Muscle of leg (tissue), 11 donors: ENCODE results near the gene CFAP20. TPM values are rescaled to one million over a fixed set of nuclear protein-coding genes. Genes with fewer than 3 reads are reported as not detected.

Source experiments
- DNase-seq: peaks from one replicate; pipeline ENCODE4 v3.0.0; 2013
- H3K27ac ChIP-seq: one replicate; pipeline ENCODE4 v1.5.1; 2013; ENCODE audit warnings: mild to moderate bottlenecking, low read length, control low read depth
- H3K27me3 ChIP-seq: one replicate; pipeline ENCODE4 v1.6.1; 2013; ENCODE audit warnings: low read length; ENCODE audit not compliant: control insufficient read depth, insufficient read depth
- H3K36me3 ChIP-seq: one replicate; pipeline ENCODE4 v1.6.1; 2013; ENCODE audit warnings: low read length; ENCODE audit not compliant: control insufficient read depth, insufficient read depth
- H3K4me1 ChIP-seq: one replicate; pipeline ENCODE4 v1.6.1; 2013; ENCODE audit warnings: low read length; ENCODE audit not compliant: control insufficient read depth, insufficient read depth
- H3K4me3 ChIP-seq: one replicate; pipeline ENCODE4 v1.5.1; 2013; ENCODE audit warnings: low read length, control low read depth
- H3K9me3 ChIP-seq: replicated peaks from 2 replicates; pipeline ENCODE4 v1.6.1; 2013; ENCODE audit warnings: low read depth, low read length; ENCODE audit not compliant: control insufficient read depth
- WGBS: methylation state at CpG from one replicate; pipeline ENCODE4 v1.1.5; 2013; ENCODE audit warnings: missing lambda C conversion rate; ENCODE audit not compliant: insufficient coverage; 5-methylcytosine and 5-hydroxymethylcytosine counted together
- polyA plus RNA-seq, 8 donors: library from polyadenylated mRNA; unstranded; fragments of 120-200 nt; gene quantifications; one replicate each; pipeline versions ENCODE4 v1.2.1 to v1.2.3, GENCODE V29; 2013; ENCODE audit warnings: inconsistent platforms in 1 of 8, low replicate concordance in 1 of 8; ENCODE audit not compliant: insufficient read length in 8 of 8, insufficient read depth in 1 of 8
- total RNA-seq: library from RNA; stranded (reverse); fragments of 120-200 nt; gene quantifications from one replicate; pipeline ENCODE4 v1.2.4, GENCODE V29; 2013

CFAP20 gene
- total and polyA plus RNA-seq, 9 donors, result 47.1 to 58.8 (median 55.0) TPM

DNA sequence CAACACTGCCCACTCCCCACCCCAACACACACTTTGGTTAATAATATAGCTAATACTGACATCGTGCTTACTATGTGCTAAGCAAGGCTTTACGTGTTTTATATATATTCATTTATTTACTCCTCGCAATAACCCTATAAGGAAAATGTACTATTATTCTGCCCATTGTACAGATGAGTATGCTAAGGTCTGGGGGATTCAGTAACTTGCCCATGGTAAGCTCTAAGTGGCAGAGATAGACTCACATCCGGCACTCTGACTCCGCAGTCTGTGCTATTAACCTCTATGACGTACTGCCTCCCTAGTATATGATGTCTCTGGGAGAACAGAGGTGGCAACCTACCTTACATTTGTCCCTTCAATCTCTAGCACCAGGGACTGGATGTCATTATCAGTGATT lies 12.7 kb downstream of the CFAP20 start:
- no CpG with 5 or more reads among the region's 6 CpGs for WGBS
- Histone ChIP-seq H3K27ac (peak overlapping the region; percentile 81), H3K4me1 (peaks cover 41% of the 10 kb centered on the region), H3K4me3 (no peak overlapping the region), H3K27me3 (no peaks in the 10 kb centered on the region), H3K9me3 (no peaks in the 10 kb centered on the region), H3K36me3 (peaks cover 41% of the 10 kb centered on the region)
- DNase-seq, result no peak

DNA sequence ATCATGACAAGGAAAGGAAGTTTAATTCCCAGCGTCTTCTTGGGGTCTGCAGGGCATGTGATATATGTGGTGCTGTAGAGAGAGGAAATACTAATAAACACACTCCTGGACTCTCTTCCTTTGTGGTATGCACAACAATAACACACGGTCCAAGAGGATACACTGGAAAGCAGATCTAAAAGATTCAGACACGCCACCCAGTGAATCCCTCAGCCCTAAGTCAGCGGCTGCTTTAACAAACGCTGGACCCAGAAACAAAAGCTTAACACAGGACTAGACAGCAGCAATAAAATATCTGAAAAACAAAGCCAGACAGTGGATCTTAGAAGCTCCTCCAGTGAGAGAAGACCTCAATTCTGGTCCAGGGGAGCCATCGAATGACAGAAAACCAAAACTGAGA lies 13.1 kb downstream of the CFAP20 start:
- Histone ChIP-seq H3K27me3 (no peaks in the 10 kb centered on the region), H3K4me3 (no peak overlapping the region), H3K36me3 (peaks cover 41% of the 10 kb centered on the region), H3K9me3 (no peaks in the 10 kb centered on the region), H3K27ac (peak overlapping the region; percentile 81), H3K4me1 (peaks cover 37% of the 10 kb centered on the region)
- no peak for DNase-seq
- 50% methylated on average over 2 of the region's 6 CpGs for WGBS

GRCh38 chr16:58114827-58115825 lies 14.1 kb downstream of the CFAP20 start:
- peaks cover 34% of the 10 kb centered on the region for H3K4me1 ChIP-seq
- WGBS, result 90% methylated on average over 10 of the region's 23 CpGs

GRCh38 chr16:58111302-58111627 lies 17.9 kb downstream of the CFAP20 start:
- no peak overlapping the region for H3K4me3 ChIP-seq
- peaks cover 33% of the 10 kb centered on the region for H3K36me3 ChIP-seq
- no peaks in the 10 kb centered on the region for H3K27me3 ChIP-seq
- H3K27ac ChIP-seq, result no peak overlapping the region
- DNase-seq, result no peak
- 80% methylated on average over 1 of the region's 3 CpGs for WGBS
- H3K4me1 ChIP-seq, result peaks cover 21% of the 10 kb centered on the region
- H3K9me3 ChIP-seq, result no peaks in the 10 kb centered on the region

More at GRCh38 chr16:58114827-58115825, 14.1 kb downstream of the CFAP20 start:
- peak overlapping the region; percentile 81 for H3K27ac ChIP-seq
- H3K9me3 ChIP-seq, result no peaks in the 10 kb centered on the region
- no peak overlapping the region for H3K4me3 ChIP-seq
- no peaks in the 10 kb centered on the region for H3K27me3 ChIP-seq
- DNase-seq, result peak; percentile 86
- H3K36me3 ChIP-seq, result peaks cover 41% of the 10 kb centered on the region

DNA sequence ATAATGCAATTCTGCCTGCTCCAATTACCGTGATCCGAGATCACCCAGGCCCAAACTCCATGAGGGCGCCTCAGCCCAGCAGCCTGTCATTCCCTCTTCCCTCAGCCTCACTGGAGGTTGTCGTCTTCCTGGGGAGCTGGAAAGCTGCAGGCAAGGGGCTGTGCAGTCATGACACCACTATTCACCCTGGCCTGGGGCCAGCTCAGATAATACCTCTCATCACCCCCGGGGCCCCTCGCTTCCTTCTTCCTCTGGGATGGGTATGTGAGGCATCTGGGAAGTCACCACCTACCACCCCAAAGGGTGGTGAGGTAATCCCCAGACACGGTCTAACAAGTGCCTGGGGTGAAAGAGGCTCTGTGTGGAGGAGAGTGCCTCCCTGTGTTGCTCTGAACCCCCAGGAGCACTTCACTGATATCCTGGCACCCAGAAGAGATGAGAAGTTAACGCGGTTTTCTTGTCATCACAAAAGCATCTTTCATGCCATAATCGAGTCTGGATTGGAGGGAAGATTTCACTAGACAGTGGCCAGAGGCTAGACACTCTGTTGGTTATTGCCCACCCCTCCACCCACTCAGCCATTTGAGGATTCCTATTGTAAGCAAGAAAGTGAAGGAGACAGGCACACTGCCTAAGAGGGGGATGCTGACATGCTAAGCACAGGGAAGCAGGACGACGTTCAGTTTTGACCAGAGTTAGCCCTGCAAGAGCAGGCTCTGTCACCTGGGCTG lies 18.4 kb downstream of the CFAP20 start:
- peaks cover 17% of the 10 kb centered on the region for H3K4me1 ChIP-seq
- 16% methylated on average over 6 of the region's 12 CpGs for WGBS
- H3K36me3 ChIP-seq, result peaks cover 27% of the 10 kb centered on the region
- DNase-seq, result no peak
- no peak overlapping the region for H3K4me3 ChIP-seq
- H3K9me3 ChIP-seq, result no peaks in the 10 kb centered on the region
- no peaks in the 10 kb centered on the region for H3K27me3 ChIP-seq
- no peak overlapping the region for H3K27ac ChIP-seq

DNA sequence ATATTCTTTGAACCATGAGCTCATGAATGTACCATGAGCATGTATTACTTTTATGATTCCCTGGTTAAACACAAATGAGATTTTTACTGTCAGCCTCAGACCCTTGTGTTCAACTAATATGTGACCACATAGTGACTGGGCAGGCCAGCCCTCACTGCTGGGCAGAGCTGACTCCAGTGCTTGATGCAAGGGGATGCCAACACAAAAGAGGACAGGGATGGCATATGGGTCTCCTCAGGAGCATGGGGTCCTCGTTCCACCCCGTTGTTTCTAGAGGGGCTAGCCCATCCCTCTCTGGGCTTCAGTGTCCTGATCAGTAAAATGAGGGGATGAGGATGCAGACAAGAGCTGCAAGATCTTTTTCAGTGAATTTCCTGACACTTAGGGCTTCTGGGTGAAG lies 19.3 kb downstream of the CFAP20 start:
- DNase-seq, result no peak
- Histone ChIP-seq H3K27me3 (no peaks in the 10 kb centered on the region), H3K4me3 (no peak overlapping the region), H3K36me3 (peaks cover 20% of the 10 kb centered on the region), H3K4me1 (peaks cover 11% of the 10 kb centered on the region), H3K27ac (no peak overlapping the region), H3K9me3 (no peaks in the 10 kb centered on the region)
- 79% methylated on average over 2 of the region's 2 CpGs for WGBS

DNA sequence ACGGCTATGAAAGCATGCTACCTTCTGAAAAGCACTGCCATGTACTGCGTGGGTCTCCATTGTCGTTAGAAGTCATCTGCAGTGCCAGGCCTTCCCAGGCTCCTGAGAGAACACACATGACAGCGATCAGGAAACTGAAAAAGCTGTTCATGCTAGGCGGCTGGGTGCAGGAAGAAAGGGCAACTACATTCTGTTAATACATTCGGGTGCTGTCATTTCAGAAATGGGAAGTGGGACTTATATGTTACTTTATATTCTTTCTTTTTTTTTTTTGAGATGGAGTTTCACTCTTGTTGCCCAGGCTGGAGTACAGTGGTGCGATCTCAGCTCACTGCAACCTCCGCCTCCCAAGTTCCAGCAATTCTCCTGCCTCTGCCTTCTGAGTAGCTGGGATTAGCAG lies 19.9 kb downstream of the CFAP20 start:
- Histone ChIP-seq H3K36me3 (peaks cover 15% of the 10 kb centered on the region), H3K27ac (no peak overlapping the region), H3K4me1 (peaks cover 11% of the 10 kb centered on the region), H3K9me3 (no peaks in the 10 kb centered on the region), H3K27me3 (no peaks in the 10 kb centered on the region), H3K4me3 (no peak overlapping the region)
- 64% methylated on average over 4 of the region's 8 CpGs for WGBS
- DNase-seq, result no peak

GRCh38 chr16:58107709-58108108 lies 21.5 kb downstream of the CFAP20 start:
- Histone ChIP-seq H3K36me3 (peaks cover 4% of the 10 kb centered on the region), H3K4me1 (peaks cover 15% of the 10 kb centered on the region), H3K4me3 (no peak overlapping the region), H3K9me3 (no peaks in the 10 kb centered on the region), H3K27ac (no peak overlapping the region), H3K27me3 (no peaks in the 10 kb centered on the region)
- peak; percentile 61 for DNase-seq
- WGBS, result 64% methylated on average over 1 of the region's 2 CpGs

- H3K36me3 ChIP-seq, result peaks cover 2% of the 10 kb centered on the region
- no peak overlapping the region for H3K27ac ChIP-seq
- no peak for DNase-seq
- no CpG with 5 or more reads among the region's 2 CpGs for WGBS
- H3K4me1 ChIP-seq, result peaks cover 19% of the 10 kb centered on the region
- H3K27me3 ChIP-seq, result no peaks in the 10 kb centered on the region
- H3K9me3 ChIP-seq, result no peaks in the 10 kb centered on the region
- H3K4me3 ChIP-seq, result no peak overlapping the region
Observed at GRCh38 chr16:58107228-58107627, 22.0 kb downstream of the CFAP20 start.

DNA sequence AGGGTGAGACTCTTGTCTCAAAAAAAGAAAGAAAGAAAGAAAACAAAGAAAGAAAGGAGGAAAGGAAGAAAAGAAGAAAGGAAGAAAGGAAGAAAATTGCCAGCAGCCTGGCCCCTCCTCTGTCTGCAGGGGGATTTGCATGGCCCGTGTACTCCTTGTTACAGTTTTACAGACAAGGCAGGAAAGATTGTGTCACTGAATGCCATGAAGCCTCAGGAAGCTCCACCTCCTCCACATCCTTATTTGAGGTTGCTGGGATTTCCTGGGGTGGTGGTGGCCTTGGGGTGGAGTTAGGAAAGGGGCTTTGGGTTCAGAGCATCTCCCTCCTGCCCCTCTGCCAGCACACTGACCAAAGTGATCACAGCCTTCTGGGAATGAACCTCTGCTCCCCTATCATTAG lies 23.6 kb downstream of the CFAP20 start:
- DNase-seq, result no peak
- no peak overlapping the region for H3K4me3 ChIP-seq
- H3K9me3 ChIP-seq, result no peaks in the 10 kb centered on the region
- no peaks in the 10 kb centered on the region for H3K36me3 ChIP-seq
- peak overlapping the region; percentile 29 for H3K27ac ChIP-seq
- WGBS, result 0% methylated on average over 1 of the region's 1 CpG
- no peaks in the 10 kb centered on the region for H3K27me3 ChIP-seq
- H3K4me1 ChIP-seq, result peaks cover 20% of the 10 kb centered on the region
